ENCODE data around the gene CTAG2. TPM values are rescaled to one million over a fixed set of nuclear protein-coding genes. Genes with fewer than 3 reads are reported as not detected.
"Not testable (repeated sequence)": the region's sequence is repeated elsewhere in the genome, so short reads cannot be mapped to it uniquely, and the experiment has no call there.

The CTAG2 gene
- total RNA-seq, 2 donors from 2014 or later: not detected

- H3K36me3 Mint-ChIP-seq (ENCODE audit: low read depth); ATAC-seq (replicated peaks); H3K27me3 Mint-ChIP-seq; H3K27ac Mint-ChIP-seq; H3K9me3 Mint-ChIP-seq; H3K4me3 Mint-ChIP-seq; H3K4me1 Mint-ChIP-seq: not testable (repeated sequence)
Measured at GRCh38 chrX:154619182-154619581, 34.2 kb downstream of the CTAG2 start, which contains the start of gene CTAG1B. Gene CTAG1B (minus strand): TSS chrX:154619282. CDS start chrX:154619218, 64 bp downstream.

GRCh38 chrX:154613586-154613985, 39.8 kb downstream of the CTAG2 start:
- not testable (repeated sequence) for H3K36me3 Mint-ChIP-seq (ENCODE audit: low read depth); H3K9me3 Mint-ChIP-seq; H3K27ac Mint-ChIP-seq; ATAC-seq (replicated peaks); H3K27me3 Mint-ChIP-seq; H3K4me1 Mint-ChIP-seq; H3K4me3 Mint-ChIP-seq

GRCh38 chrX:154611146-154611545, 42.2 kb downstream of the CTAG2 start:
- not testable (repeated sequence) for H3K4me1 Mint-ChIP-seq; ATAC-seq (replicated peaks); H3K27ac Mint-ChIP-seq; H3K27me3 Mint-ChIP-seq; H3K36me3 Mint-ChIP-seq (ENCODE audit: low read depth); H3K4me3 Mint-ChIP-seq; H3K9me3 Mint-ChIP-seq

DNA sequence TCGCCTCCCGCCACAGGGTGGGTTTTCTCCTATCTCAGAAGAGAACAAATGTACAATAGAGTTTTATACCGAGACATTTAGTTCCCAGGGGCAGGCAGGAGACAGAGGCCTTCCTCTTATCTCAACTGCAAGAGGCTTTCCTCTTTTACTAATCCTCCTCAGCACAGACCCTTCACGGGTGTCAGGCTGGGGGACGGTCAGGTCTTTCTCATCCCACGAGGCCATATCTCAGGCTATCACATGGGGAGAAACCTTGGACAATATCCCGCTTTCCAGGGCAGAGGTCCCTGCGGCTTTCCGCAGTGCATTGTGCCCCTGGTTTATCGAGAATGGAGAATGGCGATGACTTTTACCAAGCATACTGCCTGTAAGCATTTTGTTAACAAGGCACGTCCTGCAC, 44.6 kb downstream of the CTAG2 start:
- not testable (repeated sequence) for H3K27ac Mint-ChIP-seq; H3K4me1 Mint-ChIP-seq; H3K4me3 Mint-ChIP-seq; H3K27me3 Mint-ChIP-seq; H3K9me3 Mint-ChIP-seq; H3K36me3 Mint-ChIP-seq (ENCODE audit: low read depth); ATAC-seq (replicated peaks)

DNA sequence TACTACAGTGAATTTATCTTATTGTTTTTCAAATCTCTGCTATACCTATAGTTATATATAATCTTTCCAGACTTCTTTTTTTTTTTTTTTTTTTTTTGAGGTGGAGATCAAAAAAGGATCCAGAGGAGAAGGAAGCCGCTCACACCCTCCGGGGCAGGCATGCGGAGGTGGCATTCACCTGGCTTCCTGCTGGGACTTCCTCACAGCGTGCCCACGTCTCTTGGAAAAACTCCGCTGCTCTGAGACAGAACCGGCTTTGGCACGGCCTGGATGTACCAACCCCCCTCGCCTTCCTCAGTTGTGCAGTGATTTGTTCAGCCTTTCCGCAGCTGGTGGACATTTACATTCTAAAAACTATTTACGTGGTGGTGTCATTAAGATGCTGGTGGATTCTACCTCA, 45.4 kb downstream of the CTAG2 start:
- H3K27me3 Mint-ChIP-seq; H3K4me3 Mint-ChIP-seq; ATAC-seq (replicated peaks); H3K36me3 Mint-ChIP-seq (ENCODE audit: low read depth); H3K27ac Mint-ChIP-seq; H3K9me3 Mint-ChIP-seq; H3K4me1 Mint-ChIP-seq: not testable (repeated sequence)

GRCh38 chrX:154607370-154607769, 46.0 kb downstream of the CTAG2 start:
- H3K4me1 Mint-ChIP-seq: no peaks in the 10 kb centered on the region
- no peak overlapping the region for H3K4me3 Mint-ChIP-seq
- no peaks in the 10 kb centered on the region for H3K27me3 Mint-ChIP-seq
- ATAC-seq (replicated peaks): no peak
- no peak overlapping the region for H3K27ac Mint-ChIP-seq
- no peaks in the 10 kb centered on the region for H3K36me3 Mint-ChIP-seq (ENCODE audit: low read depth)
- no peaks in the 10 kb centered on the region for H3K9me3 Mint-ChIP-seq

GRCh38 chrX:154605566-154605965, 47.8 kb downstream of the CTAG2 start:
- Mint-ChIP-seq H3K9me3 (no peaks in the 10 kb centered on the region), H3K4me3 (no peak overlapping the region), H3K36me3 (ENCODE audit: low read depth) (no peaks in the 10 kb centered on the region), H3K27me3 (no peaks in the 10 kb centered on the region), H3K4me1 (no peaks in the 10 kb centered on the region), H3K27ac (no peak overlapping the region)
- ATAC-seq (replicated peaks): no peak

DNA sequence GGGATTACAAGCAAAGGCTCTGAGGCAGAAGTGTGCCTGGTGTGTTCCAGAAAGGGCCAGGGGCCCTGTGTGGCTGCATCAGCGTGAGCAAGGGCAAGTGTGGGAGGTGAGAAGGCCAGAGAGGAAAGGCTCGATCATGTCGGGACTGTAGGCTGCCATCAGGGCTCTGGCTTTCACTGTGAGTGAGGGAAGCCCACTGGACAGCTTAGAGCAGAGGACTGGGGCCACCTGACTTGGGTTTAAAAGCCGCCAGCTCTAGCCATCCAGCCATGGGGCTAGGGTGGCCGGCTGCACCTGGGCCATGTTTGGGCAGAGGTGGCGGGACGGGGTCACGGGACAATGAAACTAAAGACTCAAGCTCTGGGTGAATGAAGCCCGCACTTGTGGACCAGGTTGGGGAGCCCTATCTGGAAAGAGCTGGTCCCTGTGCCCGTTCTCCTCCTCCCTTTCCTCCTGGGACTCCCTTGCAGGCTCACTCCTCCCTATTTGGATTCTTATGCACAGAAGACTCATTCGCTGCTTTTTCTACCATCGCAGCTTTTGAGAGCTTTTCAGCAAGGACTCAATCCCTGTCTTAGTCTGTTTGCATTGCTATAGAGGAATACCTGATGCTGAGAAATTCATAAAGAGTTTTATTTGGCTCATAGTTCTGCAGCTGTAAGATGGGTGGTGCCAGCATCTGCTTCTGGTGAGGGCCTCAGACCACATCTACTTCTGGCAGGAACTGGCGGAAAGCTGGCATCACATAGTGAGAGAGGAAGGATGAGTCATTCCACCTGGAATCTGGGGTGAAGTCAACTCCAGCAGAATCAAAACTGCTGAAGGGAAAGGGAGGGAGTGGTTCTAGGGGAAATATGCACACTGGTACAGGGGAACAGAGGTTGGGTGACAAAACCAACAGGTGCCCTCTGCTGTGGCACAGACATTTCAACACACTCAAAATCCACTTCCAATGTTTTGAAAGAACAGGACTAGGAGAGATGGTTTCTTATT, 49.6 kb downstream of the CTAG2 start:
- no peaks in the 10 kb centered on the region for H3K4me1 Mint-ChIP-seq
- no peaks in the 10 kb centered on the region for H3K27me3 Mint-ChIP-seq
- no peaks in the 10 kb centered on the region for H3K36me3 Mint-ChIP-seq (ENCODE audit: low read depth)
- no peaks in the 10 kb centered on the region for H3K9me3 Mint-ChIP-seq
- no peak for ATAC-seq (replicated peaks)
- H3K27ac Mint-ChIP-seq: no peak overlapping the region
- H3K4me3 Mint-ChIP-seq: no peak overlapping the region

DNA sequence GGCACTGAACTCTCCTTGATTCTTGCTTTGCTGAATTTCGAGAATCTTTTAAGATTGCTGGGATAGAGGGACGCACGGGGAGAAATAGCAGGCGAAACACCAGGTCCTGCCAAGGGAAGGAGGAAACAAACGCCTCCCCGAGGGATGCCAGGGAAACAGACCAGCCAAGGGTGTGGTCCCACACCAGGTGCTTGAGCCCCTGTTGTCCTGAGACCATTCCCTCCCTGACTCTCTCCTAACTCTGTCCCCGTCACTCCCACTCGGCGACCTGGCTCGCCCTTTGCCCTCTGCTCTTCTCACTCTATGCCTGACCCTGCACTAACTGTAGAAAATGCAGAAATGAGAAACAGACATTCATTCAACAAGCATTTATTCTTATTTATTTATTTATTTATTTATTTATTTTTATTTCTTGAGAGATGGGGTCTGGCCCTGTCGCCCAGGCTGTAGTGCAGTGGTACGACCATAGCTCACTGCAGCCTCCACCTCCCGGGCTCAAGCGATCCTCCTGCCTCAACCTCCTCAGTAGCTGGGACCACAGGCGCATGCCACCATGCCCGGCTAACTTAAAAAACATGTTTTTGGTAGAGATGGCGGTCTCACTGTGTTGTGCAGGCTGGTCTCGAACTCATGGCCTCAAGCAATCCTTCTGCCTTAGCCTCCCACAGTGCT, 50.5 kb downstream of the CTAG2 start:
- no peak for ATAC-seq (replicated peaks)
- H3K36me3 Mint-ChIP-seq (ENCODE audit: low read depth): no peaks in the 10 kb centered on the region
- no peaks in the 10 kb centered on the region for H3K4me1 Mint-ChIP-seq
- no peak overlapping the region for H3K27ac Mint-ChIP-seq
- H3K9me3 Mint-ChIP-seq: no peaks in the 10 kb centered on the region
- H3K27me3 Mint-ChIP-seq: no peaks in the 10 kb centered on the region
- H3K4me3 Mint-ChIP-seq: no peak overlapping the region

GRCh38 chrX:154602226-154602625, 51.2 kb downstream of the CTAG2 start:
- H3K4me1 Mint-ChIP-seq: no peaks in the 10 kb centered on the region
- no peaks in the 10 kb centered on the region for H3K9me3 Mint-ChIP-seq
- no peak overlapping the region for H3K4me3 Mint-ChIP-seq
- no peaks in the 10 kb centered on the region for H3K36me3 Mint-ChIP-seq (ENCODE audit: low read depth)
- ATAC-seq (replicated peaks): no peak
- no peak overlapping the region for H3K27ac Mint-ChIP-seq
- no peaks in the 10 kb centered on the region for H3K27me3 Mint-ChIP-seq

Other genes with a start within 250 kb of the CTAG2 start
- gene DNASE1L1, start 244.3 kb downstream of the CTAG2 start, total RNA-seq: 10 to 100 TPM; 13.9 to 16.7 TPM
- gene TAFAZZIN, start 242.0 kb downstream of the CTAG2 start, total RNA-seq: 10 to 100 TPM; 39.3 to 40.8 TPM
- 10 to 100 TPM; 39.9 to 42.1 TPM for gene ATP6AP1, start 224.9 kb downstream of the CTAG2 start, total RNA-seq
- 100 to 1,000 TPM; 120 to 165 TPM for gene GDI1, start 216.4 kb downstream of the CTAG2 start, total RNA-seq
- gene FAM50A, start 209.4 kb downstream of the CTAG2 start, total RNA-seq: 10 to 100 TPM; 49.3 to 71.4 TPM
- 10 to 100 TPM; 63.2 to 67.8 TPM for gene PLXNA3, start 195.3 kb downstream of the CTAG2 start, total RNA-seq
- gene LAGE3, start 174.3 kb downstream of the CTAG2 start, total RNA-seq: 10 to 100 TPM; 37.4 to 47.9 TPM
- 10 to 100 TPM; 37.2 to 53.4 TPM for gene UBL4A, start 167.0 kb downstream of the CTAG2 start, total RNA-seq
- gene SLC10A3, start 162.9 kb downstream of the CTAG2 start, total RNA-seq: 10 to 100 TPM; 17.3 to 24.8 TPM
- 10 to 100 TPM; 24.5 to 25.4 TPM for gene FAM3A, start 137.3 kb downstream of the CTAG2 start, total RNA-seq
- 10 to 100 TPM; 48.1 to 78.3 TPM for gene G6PD, start 106.7 kb downstream of the CTAG2 start, total RNA-seq
- 10 to 100 TPM; 26.1 to 39.6 TPM for gene IKBKG, start 106.0 kb downstream of the CTAG2 start, total RNA-seq
- not detected for gene CTAG1A, start 68.4 kb downstream of the CTAG2 start, total RNA-seq
- not detected for gene CTAG1B, start 34.3 kb downstream of the CTAG2 start, total RNA-seq
- gene GAB3, start 97.5 kb upstream of the CTAG2 start, total RNA-seq: 10 to 100 TPM; 12.1 to 13.5 TPM
- 100 to 1,000 TPM in 1 of 2 donors, 10 to 100 TPM in 1; 72.8 to 142 TPM for gene DKC1, start 109.3 kb upstream of the CTAG2 start, total RNA-seq
- gene MPP1, start 151.9 kb upstream of the CTAG2 start, total RNA-seq: 10 to 100 TPM; 17.1 to 17.7 TPM
- not detected for gene SMIM9, start 181.1 kb upstream of the CTAG2 start, total RNA-seq
- gene F8A1, start 232.8 kb upstream of the CTAG2 start, total RNA-seq: 10 to 100 TPM; 15.0 to 19.7 TPM

All from activated T-helper 17 cell treated with anti-CD3 and anti-CD28 coated beads, Interleukin-2, amount 50 U/mL, for 72 hours (primary cell).